Activated B cell treated with CpG ODN at 0.5 μM for 24 hours (primary cell): ENCODE results near the gene EN1. TPM values are rescaled to one million over a fixed set of nuclear protein-coding genes. Genes with fewer than 3 reads are reported as not detected.
A peak's percentile ranks its signal among the peaks of the same experiment; 100 is the strongest.

Experiments
- ATAC-seq: fragments of 200-7000 bp; cut with Tn5 transposase; one replicate; pipeline ENCODE4 v1.10.0; 2021; ENCODE audit warnings: low read depth, mild to moderate bottlenecking, moderate library complexity
- CTCF ChIA-PET: fragments of 350-600 bp; sonication (Branson Sonifier 250); formaldehyde crosslinking; loops from one replicate; lab custom pipeline; 2021; ENCODE audit warnings: antibody characterized with exemption; lab: Charles Lee
- POLR2A ChIA-PET: fragments of 350-600 bp; sonication (Branson Sonifier 250); formaldehyde crosslinking; loops from one replicate; lab custom pipeline; 2021; ENCODE audit warnings: antibody characterized with exemption; lab: Charles Lee
- DNase-seq: peaks from one replicate; pipeline ENCODE4 v3.0.0; 2022
- H3K27ac Mint-ChIP-seq: one replicate; pipeline ENCODE4 v1.8.0; 2020; ENCODE audit warnings: mixed read lengths
- H3K27me3 Mint-ChIP-seq: one replicate; pipeline ENCODE4 v1.8.0; 2021; ENCODE audit warnings: mixed read lengths
- H3K36me3 Mint-ChIP-seq: one replicate; pipeline ENCODE4 v1.8.0; 2021; ENCODE audit warnings: low read depth, mixed read lengths
- H3K4me1 Mint-ChIP-seq: one replicate; pipeline ENCODE4 v1.8.0; 2021; ENCODE audit warnings: mixed read lengths
- H3K4me3 Mint-ChIP-seq: one replicate; pipeline ENCODE4 v1.8.0; 2020; ENCODE audit warnings: mild to moderate bottlenecking, mixed read lengths
- H3K9me3 Mint-ChIP-seq: one replicate; pipeline ENCODE4 v1.8.0; 2020; ENCODE audit warnings: mixed read lengths
- CTCF ChIP-seq: fragments of 200-600 bp; IDR thresholded peaks from one replicate; pipeline ENCODE4 v1.8.0; 2022; ENCODE audit warnings: antibody characterized with exemption, mild to moderate bottlenecking
- intact Hi-C: fragments of 100-400 bp; cut with micrococcal nuclease; formaldehyde crosslinking; loops from one replicate; pipeline ENCODE4 v1.15.1; 2024
- total RNA-seq: library from RNA; stranded (reverse); gene quantifications from 2 replicates; pipeline ENCODE4 v1.2.3, GENCODE V29; 2022

The EN1 gene
- total RNA-seq, 1 donor from 2014 or later, result not detected

DNA sequence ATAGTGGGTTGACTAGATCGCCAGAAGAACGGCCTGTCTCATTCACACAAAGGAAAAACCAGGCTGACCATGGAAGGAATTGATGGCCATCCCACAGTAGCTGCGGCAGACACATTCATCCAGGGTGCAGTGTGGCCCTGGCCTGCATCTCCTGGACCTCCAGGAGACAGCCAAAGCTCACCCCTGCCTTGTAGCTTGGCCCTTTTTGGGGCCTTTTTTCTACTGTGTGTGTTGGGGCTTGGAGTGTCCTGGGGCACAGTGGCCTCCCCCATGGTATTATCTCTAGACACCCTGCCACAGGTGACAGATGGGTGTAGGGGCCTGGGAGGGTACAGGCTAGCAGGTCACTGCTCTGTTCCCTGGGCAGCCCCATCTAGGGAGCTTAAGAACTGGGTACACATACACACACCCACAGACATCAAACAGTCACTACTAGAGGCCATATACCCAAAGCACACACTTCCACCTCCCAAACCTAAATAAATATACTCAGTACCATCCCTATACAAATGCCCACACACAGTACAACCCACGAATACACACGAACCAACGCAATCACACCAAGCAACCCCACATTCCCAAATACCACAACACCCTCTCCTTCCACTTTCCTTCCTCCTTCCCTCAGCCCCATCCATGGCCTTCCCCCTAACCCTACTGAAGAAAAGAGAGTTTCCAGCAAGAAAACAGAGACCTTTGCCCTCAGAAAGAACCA lies 8.6 kb downstream of the EN1 start:
- intact Hi-C loops, result no loop called here
- CTCF ChIA-PET, result no interaction called here

GRCh38 chr2:118837621-118838020 lies 9.8 kb downstream of the EN1 start:
- intact Hi-C loops, result no loop called here
- CTCF ChIA-PET, result no interaction called here

More for the DNA sequence above, 8.6 kb downstream of the EN1 start:
- DNase-seq (no peak), ATAC-seq (no peak)
- Mint-ChIP-seq H3K36me3 (no peaks in the 10 kb centered on the region), H3K9me3 (no peaks in the 10 kb centered on the region), H3K4me3 (no peak overlapping the region), H3K27me3 (peaks cover 72% of the 10 kb centered on the region), H3K27ac (no peak overlapping the region), H3K4me1 (peaks cover 33% of the 10 kb centered on the region)
- no peak for TF ChIP-seq CTCF
- POLR2A ChIA-PET, result no interaction called here

DNA sequence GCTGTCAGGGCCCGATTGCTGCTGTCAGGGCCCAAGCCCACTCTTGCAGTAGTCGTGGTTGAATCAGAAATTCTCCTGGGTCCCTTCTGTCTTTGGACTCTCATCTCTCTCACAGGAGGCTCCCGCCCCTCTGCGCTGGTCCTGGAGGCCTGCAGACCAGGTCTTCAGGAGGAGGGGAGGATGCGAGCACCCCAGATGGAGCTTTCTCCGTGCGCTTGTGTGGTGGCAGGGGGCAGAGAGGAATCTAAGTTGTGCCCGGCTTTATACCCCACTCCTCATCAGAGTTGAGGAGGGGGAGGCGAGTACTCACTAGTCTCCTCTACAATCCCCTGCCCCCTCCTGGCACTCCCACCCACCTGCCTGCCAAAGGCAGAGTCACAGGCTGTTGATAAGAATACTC lies 10.4 kb downstream of the EN1 start:
- ChIA-PET CTCF (no interaction called here), POLR2A (no interaction called here)
- Mint-ChIP-seq H3K4me1 (peaks cover 20% of the 10 kb centered on the region), H3K27ac (no peak overlapping the region), H3K36me3 (no peaks in the 10 kb centered on the region), H3K27me3 (peaks cover 70% of the 10 kb centered on the region), H3K9me3 (no peaks in the 10 kb centered on the region), H3K4me3 (no peak overlapping the region)
- intact Hi-C loops, result no loop called here
- TF ChIP-seq CTCF, result no peak
- DNase-seq, result no peak
- ATAC-seq, result no peak

More at GRCh38 chr2:118837621-118838020, 9.8 kb downstream of the EN1 start:
- Mint-ChIP-seq H3K27ac (no peak overlapping the region), H3K4me1 (peaks cover 24% of the 10 kb centered on the region), H3K36me3 (no peaks in the 10 kb centered on the region), H3K4me3 (no peak overlapping the region), H3K9me3 (no peaks in the 10 kb centered on the region), H3K27me3 (peaks cover 69% of the 10 kb centered on the region)
- DNase-seq, result no peak
- POLR2A ChIA-PET, result no interaction called here
- TF ChIP-seq CTCF, result no peak
- no peak for ATAC-seq

GRCh38 chr2:118836411-118836930 lies 11.0 kb downstream of the EN1 start:
- POLR2A ChIA-PET, result no interaction called here

More at GRCh38 chr2:118836411-118836930, 11.0 kb downstream of the EN1 start:
- H3K4me3 Mint-ChIP-seq, result peak overlapping the region; percentile 71
- H3K4me1 Mint-ChIP-seq, result peaks cover 16% of the 10 kb centered on the region
- CTCF ChIA-PET, result no interaction called here
- H3K36me3 Mint-ChIP-seq, result no peaks in the 10 kb centered on the region
- DNase-seq, result no peak
- H3K27ac Mint-ChIP-seq, result no peak overlapping the region
- peaks cover 70% of the 10 kb centered on the region for H3K27me3 Mint-ChIP-seq
- no peak for TF ChIP-seq CTCF
- no peak for ATAC-seq
- H3K9me3 Mint-ChIP-seq, result no peaks in the 10 kb centered on the region
- intact Hi-C loops, result no loop called here
